GM08714 (cell line): ENCODE measurements around the gene STEAP4.
"Not testable (repeated sequence)": the region's sequence is repeated elsewhere in the genome, so short reads cannot be mapped to it uniquely, and the experiment has no call there.

Experiments
- H3K4me3 ChIP-seq: fragments of 200-500 bp; sonication (Bioruptor generic); 2 replicates; pipeline ENCODE4 v1.5.1; 2014; ENCODE audit warnings: mild to moderate bottlenecking, low read length, inconsistent platforms
- ZNF274 ChIP-seq: IDR thresholded peaks from 2 replicates; pipeline ENCODE4 v1.6.1; 2012; ENCODE audit warnings: mild to moderate bottlenecking, low read depth, low read length

The STEAP4 gene

DNA sequence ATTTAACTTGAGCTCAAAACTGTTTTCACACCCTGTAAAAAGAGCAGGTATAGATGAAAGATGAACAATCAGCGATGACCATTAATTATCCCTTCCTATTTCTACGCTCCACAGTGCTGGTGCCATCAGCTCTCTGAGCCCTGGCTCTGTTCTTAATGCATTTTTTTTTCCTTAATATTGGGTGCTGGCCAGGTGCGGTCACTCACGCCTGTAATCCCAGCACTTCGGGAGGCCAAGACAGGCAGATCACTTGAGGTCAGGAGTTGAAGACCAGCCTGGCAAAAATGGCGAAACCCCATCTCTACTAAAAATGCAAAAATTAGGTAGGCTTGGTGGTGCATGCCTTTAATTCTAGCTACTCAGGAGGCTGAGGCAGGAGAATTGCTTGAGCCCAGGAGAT is 4.2 kb downstream of the STEAP4 start:
- H3K4me3 ChIP-seq, result no peak overlapping the region
- no peak for TF ChIP-seq ZNF274

DNA sequence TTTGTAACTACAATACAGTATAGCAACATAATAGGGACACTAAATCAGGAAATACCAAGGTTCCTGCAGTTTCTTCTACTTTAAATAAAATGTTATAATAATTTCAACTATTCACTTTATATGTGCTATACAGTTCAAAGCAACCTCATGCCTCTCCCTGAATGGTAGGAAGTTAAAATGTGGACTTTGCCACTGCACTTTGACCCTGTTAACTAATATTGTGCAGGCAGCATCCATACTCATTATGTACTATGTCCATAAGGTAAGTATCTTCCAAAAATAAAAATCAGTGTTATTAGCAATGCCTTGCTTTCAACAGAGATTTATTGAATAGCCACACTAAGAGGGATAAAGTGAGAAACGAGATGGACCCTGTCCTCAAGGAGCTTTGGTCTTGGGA is 4.8 kb downstream of the STEAP4 start:
- no peak for TF ChIP-seq ZNF274

DNA sequence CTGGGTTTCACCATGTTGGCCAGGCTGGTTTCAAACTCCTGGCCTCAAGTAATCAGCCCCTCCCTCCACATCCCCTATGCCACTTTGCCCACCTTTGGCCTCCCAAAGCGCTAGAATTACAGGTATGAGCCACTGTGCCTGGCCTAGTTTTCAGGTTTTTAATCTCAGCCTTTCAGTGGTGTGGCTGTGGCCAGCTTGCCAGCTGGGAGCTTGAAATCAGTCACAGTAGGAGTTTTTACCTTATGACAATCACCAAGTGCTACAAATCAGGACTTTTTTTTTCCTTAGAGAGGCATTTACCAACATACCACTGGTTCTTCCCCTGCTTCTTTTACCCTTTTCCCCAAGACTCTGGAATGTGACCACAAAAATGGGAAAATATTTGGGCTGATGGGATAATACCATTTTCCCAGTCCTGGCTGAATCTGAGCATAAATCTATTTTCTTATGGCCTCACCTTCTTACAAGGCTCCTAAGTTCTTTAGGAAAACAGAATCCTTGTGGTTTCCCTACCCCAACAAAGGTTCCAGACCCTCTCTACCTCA is 6.2 kb downstream of the STEAP4 start:
- no peak for TF ChIP-seq ZNF274

More for the DNA sequence above, 4.8 kb downstream of the STEAP4 start:
- H3K4me3 ChIP-seq, result no peak overlapping the region

DNA sequence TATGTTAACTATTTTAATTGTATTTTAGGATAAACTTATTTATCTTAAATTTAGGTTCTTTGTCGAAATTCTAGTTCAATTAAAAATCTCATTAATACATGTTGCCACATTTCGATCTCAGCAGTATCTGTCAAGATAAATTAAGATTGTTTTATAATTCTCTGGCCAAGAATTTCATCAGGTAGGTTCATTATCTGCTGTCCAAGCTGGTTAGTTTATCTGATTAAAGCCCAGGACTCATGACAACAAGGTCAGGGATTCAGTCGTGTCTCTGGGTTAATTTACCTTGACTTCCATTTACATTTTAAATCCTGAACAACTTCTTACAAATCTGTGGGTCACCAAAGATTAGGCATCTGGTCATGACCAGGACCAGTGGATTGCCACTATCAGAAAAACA is 7.6 kb downstream of the STEAP4 start:
- no peak for TF ChIP-seq ZNF274
- H3K4me3 ChIP-seq, result no peak overlapping the region

More for the DNA sequence above, 6.2 kb downstream of the STEAP4 start:
- H3K4me3 ChIP-seq, result no peak overlapping the region

DNA sequence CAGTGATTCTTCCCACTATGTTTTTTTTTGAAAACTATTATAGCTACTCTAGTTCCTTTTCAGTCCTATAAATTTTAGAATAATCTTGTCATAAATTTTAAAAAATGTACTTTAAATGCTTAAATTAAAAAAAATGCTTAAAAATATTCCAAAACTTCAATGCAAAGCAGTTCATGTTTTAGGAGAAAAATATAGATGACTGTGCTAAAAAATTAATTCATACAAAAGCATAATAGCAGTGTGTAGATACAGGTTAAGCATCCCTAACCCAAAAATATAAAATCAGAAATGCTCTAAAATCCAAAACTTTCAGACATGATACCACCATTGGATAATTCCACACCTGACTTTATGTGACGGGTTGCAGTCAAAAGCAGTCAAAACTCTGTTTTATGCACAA is 12.8 kb downstream of the STEAP4 start:
- no peak for TF ChIP-seq ZNF274
- no peak overlapping the region for H3K4me3 ChIP-seq

DNA sequence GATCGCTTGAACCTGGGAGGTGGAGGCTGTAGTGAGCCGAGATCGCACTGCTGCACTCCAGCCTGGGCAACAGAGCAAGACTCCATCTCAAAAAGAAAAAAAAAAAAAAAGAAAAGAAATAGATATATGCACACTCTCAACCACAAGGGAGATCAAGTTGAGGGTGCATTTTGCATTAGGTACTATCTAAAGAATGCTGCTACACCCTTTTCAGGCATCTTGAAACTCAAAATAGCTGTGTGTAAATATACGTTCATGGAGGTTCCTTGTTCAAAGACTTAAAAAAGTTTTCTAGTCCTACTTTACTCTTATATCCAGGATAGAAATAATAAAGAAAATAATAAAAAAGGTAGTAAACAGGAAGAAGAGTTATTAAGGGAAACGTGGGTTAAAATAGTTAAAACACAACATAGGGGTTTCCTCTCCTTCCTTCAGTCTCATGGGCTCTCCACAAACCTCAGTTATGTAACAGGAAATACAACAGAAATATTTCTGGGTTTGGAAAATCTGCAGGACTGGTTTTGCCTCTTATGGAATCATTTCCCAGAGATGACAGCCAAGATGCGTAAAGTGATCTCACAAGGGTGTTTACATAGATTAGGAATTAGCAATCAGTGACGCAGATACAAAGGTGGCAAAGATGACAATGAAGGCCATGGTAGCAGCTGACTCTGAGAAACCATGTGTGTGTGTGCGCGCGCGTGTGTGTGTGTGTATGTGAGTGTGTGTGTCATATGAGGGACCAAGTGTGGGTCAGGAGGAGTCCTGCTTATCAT is 15.1 kb downstream of the STEAP4 start:
- TF ChIP-seq ZNF274, result no peak
- no peak overlapping the region for H3K4me3 ChIP-seq

DNA sequence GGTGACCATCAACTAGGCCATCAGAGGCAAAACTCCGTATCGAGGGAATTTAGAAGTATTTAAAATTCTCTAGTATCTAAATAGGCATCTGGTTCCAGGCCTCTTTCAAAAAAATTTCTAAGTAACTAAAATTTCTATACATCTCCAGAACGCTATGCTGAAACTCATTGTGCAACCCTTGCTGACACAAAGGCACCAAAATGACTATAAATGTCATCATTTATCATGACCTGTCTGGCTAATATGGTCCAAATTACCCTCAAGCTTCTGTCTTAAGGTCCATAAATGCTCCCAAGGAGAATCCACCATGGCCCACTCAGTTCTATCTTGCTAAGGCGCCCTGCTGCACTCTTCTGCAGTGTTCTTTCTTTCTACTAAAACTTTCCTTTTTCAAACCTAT is 16.2 kb downstream of the STEAP4 start:
- TF ChIP-seq ZNF274, result no peak
- no peak overlapping the region for H3K4me3 ChIP-seq

DNA sequence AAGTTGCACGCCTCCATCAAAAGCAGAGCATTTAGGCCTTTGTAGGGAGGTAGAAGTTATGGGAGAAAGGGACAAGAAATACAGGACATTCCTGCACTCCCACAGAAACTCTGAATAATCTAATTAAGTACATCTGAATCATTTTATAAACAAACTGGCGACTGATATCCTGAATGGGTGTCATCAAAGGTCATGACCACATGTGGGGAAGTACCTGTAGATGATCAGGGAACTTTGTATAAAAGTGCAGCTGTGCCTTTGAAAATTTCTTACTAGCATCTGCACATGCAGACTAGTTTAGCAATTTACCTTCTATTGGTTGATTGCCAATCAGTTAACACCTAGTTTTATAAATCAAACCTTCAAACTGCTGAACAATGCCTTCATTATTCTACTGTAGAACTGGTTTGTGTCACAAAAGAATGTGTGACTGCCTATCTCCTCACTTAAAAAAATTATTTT is 17.1 kb downstream of the STEAP4 start:
- no peak for TF ChIP-seq ZNF274
- no peak overlapping the region for H3K4me3 ChIP-seq

DNA sequence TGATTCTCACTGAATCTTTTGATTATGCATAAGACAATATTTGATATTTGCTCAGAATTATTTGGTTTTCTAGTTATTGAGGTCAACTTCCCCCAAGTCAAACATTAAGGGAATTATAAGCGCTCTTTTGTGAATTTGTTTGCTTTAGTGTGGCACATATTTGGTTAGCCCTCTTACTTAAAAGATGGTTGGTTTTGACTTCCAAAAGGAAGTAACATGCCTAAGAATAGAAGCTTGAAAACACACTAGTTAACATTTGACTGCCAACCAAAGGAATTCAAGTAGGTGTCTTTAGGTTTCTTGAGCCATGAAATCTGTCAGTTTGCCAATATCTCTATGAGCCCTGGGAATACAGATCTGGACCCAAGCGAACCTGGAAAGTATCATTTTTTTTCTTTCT is 24.9 kb downstream of the STEAP4 start:
- no peak overlapping the region for H3K4me3 ChIP-seq
- no peak for TF ChIP-seq ZNF274

DNA sequence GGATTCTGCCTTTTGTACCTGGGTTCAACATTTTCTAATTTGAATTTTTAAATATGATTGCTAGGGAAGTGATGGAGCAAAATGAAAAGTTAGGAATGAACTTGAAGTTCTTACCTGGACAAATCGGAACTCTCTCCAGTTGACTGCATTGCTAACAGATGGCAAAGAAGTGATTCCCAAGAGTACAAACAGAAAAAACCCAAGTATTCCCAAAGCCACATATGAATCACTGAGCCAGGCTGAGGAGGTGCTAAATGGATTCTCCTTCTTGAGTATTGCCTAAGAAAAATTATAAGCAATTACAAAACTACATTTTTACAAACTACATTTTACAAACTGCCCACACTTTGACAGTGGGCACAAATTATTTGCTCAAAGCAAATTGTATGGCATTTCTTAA is 25.9 kb downstream of the STEAP4 start:
- no peak overlapping the region for H3K4me3 ChIP-seq
- TF ChIP-seq ZNF274, result no peak

DNA sequence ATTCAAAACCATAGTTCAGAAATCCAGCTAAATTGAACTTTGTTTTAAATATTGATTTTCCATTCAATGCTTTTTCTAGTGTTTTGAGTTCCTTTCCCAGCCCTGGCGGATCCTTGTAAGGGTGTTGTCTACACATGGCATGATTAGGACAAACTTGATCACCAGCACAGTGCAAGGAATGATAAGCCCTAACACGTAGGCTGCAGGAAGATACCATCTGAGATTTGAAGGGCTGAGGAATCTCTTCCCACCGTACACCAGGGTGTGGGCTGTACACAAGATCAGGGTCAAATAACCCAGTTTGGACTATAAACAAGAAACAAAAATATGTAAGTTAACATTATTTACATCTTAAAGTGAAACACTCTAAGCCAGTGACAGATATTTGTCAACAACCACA is 27.4 kb downstream of the STEAP4 start:
- H3K4me3 ChIP-seq, result no peak overlapping the region
- TF ChIP-seq ZNF274, result no peak

DNA sequence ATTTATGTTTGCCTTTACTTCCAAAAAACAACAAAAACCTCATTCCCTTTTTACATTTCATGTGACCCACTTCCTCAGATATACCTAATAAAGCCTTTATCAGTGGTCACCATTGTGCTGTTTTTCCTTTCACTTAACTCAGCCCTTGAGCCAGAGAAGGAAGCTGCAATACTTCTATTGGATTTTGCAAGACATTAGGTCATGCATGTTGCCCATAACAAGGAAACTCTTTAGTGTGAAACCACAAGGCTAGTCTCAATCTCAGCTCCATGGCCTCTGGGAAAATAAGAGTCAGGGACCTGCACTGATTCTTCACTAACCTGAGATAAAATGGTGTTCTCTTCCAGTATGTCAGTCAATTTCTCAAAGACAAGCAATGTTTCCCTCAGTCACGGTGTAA is 27.8 kb downstream of the STEAP4 start:
- TF ChIP-seq ZNF274, result no peak
- no peak overlapping the region for H3K4me3 ChIP-seq

DNA sequence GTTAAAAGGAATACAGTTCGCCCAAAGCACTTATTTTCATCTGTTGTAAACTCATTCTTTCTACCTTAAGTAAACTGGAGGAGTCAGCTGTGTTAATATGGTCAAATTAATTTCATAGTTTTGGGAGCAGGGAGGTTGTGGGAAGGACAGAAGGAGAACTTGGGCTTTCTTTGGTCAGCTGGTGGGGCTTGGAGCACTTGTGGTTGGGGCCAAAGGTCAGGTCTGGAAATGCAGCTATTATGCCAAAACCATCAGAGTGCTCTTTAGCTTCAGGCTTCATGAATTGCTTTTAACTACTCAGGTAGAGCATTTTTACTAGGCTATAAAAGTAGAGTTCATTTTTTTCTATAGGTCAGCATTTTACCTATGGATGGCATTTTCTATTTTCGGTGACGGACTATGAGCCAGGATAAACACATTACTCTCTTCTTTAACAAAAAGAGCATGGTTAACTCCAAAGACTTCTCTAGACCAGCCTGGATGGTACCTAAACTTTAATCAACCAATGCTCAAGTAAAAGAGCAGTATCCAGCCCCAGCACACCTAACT is 30.0 kb downstream of the STEAP4 start:
- TF ChIP-seq ZNF274, result no peak
- H3K4me3 ChIP-seq, result no peak overlapping the region

DNA sequence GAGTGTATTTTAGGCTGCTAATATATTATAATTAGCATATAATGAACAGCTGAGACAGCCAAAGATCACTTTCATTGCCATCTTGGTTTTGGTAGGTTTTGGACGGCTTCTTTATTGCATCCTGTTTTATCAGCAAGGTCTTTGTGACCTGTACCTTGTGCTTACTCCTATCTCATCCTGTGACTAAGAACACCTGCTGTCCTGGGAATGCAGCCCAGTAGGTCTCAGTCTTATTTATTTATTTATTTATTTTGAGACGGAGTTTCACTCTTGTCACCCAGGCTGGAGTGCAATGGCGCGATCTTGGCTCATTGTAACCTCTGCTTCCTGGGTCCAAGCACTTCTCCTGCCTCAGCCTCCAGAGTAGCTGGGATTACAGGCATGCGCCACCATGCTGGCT is 31.8 kb downstream of the STEAP4 start:
- not testable (repeated sequence) for H3K4me3 ChIP-seq

DNA sequence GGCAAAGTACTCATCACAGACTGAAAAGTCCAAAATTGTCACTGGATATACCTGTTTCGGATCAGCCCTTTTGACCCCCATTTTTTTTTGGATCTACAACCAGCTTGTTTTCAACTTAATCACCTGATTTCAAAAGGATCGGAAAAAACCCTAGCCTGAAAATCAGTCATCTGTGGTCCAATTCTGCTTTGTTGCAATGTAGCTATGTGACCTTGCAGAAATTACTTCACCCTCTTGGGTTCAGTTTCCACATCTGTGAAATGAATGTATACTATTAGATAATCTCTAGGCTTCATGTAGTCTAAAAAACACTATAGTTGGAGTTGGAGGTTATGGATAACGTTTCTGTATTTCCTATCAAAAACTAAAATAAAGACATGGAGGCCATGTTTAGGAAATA is 37.1 kb downstream of the STEAP4 start:
- TF ChIP-seq ZNF274, result no peak
- no peak overlapping the region for H3K4me3 ChIP-seq
